Activated T-cell treated with anti-CD3 and anti-CD28 coated beads, Interleukin-2, amount 50 U/mL, for 72 hours (primary cell): ENCODE results near the gene UNC119B. TPM values are rescaled to one million over a fixed set of nuclear protein-coding genes. Genes with fewer than 3 reads are reported as not detected.
"Not testable (repeated sequence)": the region's sequence is repeated elsewhere in the genome, so short reads cannot be mapped to it uniquely, and the experiment has no call there.

ENCODE experiments used
- ATAC-seq, 2 donors: fragments of 150-1000 bp; cut with Tn5 transposase; replicated peaks in 1 of 2; 2 replicates each; pipeline ENCODE4 v1.10.0; 2021; ENCODE audit warnings: moderate library complexity in 2 of 2, mild to moderate bottlenecking in 1 of 2
- DNase-seq, 2 donors: peaks; one replicate each; pipeline ENCODE4 v3.0.0; 2021 to 2022; ENCODE audit warnings: mixed read lengths in 1 of 2
- H3K27ac Mint-ChIP-seq: one replicate; pipeline ENCODE4 v1.8.0; 2022; ENCODE audit warnings: mild to moderate bottlenecking, moderate library complexity, mixed read lengths
- H3K27me3 Mint-ChIP-seq: one replicate; pipeline ENCODE4 v1.8.0; 2022; ENCODE audit warnings: low read depth, mixed read lengths
- H3K36me3 Mint-ChIP-seq, 2 donors: one replicate each; pipeline ENCODE4 v1.8.0; 2022; ENCODE audit warnings: mixed read lengths in 2 of 2, mild to moderate bottlenecking in 1 of 2; ENCODE audit not compliant: insufficient read depth in 2 of 2
- H3K4me1 Mint-ChIP-seq: one replicate; pipeline ENCODE4 v1.8.0; 2022; ENCODE audit warnings: low read depth, mixed read lengths
- H3K4me3 Mint-ChIP-seq, 2 donors: one replicate each; pipeline ENCODE4 v1.8.0; 2022; ENCODE audit warnings: mild to moderate bottlenecking in 2 of 2, mixed read lengths in 2 of 2, moderate library complexity in 2 of 2
- H3K9me3 Mint-ChIP-seq, 2 donors: one replicate each; pipeline ENCODE4 v1.8.0; 2022; ENCODE audit warnings: mixed read lengths in 2 of 2
- total RNA-seq, 2 donors: library from RNA; stranded (reverse); gene quantifications; one replicate each; pipeline ENCODE4 v1.2.3, GENCODE V29; 2022

The UNC119B gene
- 10 to 100 TPM; 31.2 to 40.5 TPM for total RNA-seq

DNA sequence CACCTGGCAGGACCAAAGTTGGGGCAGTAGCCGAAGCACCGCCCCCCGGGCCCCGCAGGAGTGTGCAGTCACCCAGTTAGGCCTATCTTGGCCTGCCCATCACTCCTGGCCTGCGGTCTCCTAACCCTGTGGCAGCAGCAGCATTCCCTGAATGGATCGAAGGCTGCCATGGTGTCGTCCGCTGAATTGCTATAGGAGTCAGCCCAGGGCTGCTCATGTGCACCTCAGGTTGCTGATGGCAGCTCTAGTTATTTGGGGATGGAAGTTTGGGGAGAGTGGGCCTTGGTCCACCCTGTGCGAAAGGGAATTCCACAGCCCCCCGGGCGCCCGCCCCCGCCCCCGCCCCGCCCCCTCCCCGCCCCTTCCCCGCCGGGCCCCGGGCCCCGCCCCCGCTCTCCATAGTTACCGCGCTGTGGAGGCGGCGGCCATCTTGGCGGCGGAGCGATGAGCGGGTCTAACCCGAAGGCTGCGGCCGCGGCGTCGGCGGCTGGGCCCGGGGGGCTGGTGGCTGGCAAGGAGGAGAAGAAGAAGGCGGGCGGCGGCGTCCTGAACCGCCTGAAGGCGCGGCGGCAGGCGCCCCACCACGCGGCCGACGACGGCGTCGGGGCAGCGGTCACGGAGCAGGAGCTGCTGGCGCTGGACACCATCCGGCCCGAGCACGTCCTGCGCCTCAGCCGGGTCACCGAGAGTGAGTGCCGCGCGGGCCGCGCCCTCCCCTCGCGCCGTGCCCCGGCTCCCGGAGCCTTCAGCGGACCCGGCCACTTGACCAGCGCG is at the start of gene UNC119B:
Gene UNC119B, plus strand, starts transcription at position 428 of the 774 bp plus-strand sequence. Its CDS starts 17 bp downstream, at position 445.
- no peaks in the 10 kb centered on the region for H3K9me3 Mint-ChIP-seq
- peaks cover 40% of the 10 kb centered on the region for H3K4me1 Mint-ChIP-seq
- DNase-seq (peak; percentile 82 to 84), ATAC-seq (peak; percentile 85 to 87)
- H3K36me3 Mint-ChIP-seq = peaks cover 3 to 8% of the 10 kb centered on the region in 2 donors
- no peaks in the 10 kb centered on the region for H3K27me3 Mint-ChIP-seq
- H3K4me3 Mint-ChIP-seq = peak within 1 kb of the TSS; percentile 82 to 89
- H3K27ac Mint-ChIP-seq = peak within 1 kb of the TSS; percentile 95

DNA sequence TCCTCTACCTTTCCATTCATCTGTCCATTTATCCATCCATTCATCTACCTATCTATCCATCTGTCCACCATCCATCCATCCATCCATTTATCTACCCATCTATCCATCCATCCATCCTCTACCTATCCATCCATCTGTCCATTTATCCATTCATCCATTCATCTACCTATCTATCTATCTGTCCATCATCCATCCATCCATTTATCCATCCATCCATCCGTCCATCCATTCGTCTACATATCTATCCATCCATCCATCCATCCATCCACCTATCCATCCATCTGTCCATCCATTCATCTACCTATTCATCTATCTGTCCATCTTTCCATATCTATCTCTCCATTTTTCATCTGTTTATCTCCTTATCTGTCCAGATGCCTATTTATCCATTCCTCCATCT is 48.8 kb upstream of the UNC119B start:
- H3K27ac Mint-ChIP-seq = no peak overlapping the region
- H3K9me3 Mint-ChIP-seq = no peaks in the 10 kb centered on the region
- no peaks in the 10 kb centered on the region for H3K4me1 Mint-ChIP-seq
- ATAC-seq (no peak), DNase-seq (no peak)
- H3K4me3 Mint-ChIP-seq = no peak overlapping the region
- H3K36me3 Mint-ChIP-seq = no peaks in the 10 kb centered on the region
- H3K27me3 Mint-ChIP-seq = no peaks in the 10 kb centered on the region

DNA sequence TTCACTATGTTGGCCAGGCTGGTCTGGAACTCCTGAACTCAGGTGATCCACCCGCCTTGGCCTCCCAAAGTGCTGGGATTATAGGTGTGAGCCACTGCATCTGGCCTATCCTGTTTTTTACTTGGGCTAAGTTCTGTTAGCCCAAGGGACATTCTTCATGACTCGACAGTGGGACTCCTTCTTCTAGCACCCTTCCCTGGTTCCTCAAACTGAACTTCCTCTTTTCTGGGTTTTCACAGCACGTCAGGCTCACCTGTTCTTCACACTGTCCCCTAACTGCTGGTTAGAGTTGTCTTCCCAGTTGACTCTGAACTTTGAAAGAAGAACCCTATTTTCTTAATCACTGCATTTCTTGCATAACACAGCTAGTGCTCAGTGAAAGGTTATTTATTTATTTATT is 47.4 kb upstream of the UNC119B start:
- DNase-seq (no peak), ATAC-seq (no peak)
- Mint-ChIP-seq H3K27ac (no peak overlapping the region), H3K27me3 (no peaks in the 10 kb centered on the region), H3K9me3 (no peaks in the 10 kb centered on the region), H3K4me1 (no peaks in the 10 kb centered on the region), H3K36me3 (no peaks in the 10 kb centered on the region), H3K4me3 (no peak overlapping the region)

GRCh38 chr12:120663741-120664140 is 46.5 kb upstream of the UNC119B start:
- Mint-ChIP-seq H3K27ac (no peak overlapping the region), H3K27me3 (no peaks in the 10 kb centered on the region)
- no peak for ATAC-seq

GRCh38 chr12:120666571-120667390 is 43.5 kb upstream of the UNC119B start:
- Mint-ChIP-seq H3K4me3 (no peak overlapping the region), H3K9me3 (no peaks in the 10 kb centered on the region), H3K27me3 (no peaks in the 10 kb centered on the region), H3K27ac (no peak overlapping the region), H3K4me1 (no peaks in the 10 kb centered on the region), H3K36me3 (no peaks in the 10 kb centered on the region)
- no peak for ATAC-seq
- no peak for DNase-seq

More at GRCh38 chr12:120663741-120664140, 46.5 kb upstream of the UNC119B start:
- no peaks in the 10 kb centered on the region for H3K9me3 Mint-ChIP-seq
- no peaks in the 10 kb centered on the region for H3K4me1 Mint-ChIP-seq
- no peak overlapping the region for H3K4me3 Mint-ChIP-seq
- no peaks in the 10 kb centered on the region for H3K36me3 Mint-ChIP-seq
- no peak for DNase-seq

- H3K9me3 Mint-ChIP-seq = no peaks in the 10 kb centered on the region
These were observed 42.0 kb upstream of the UNC119B start for GRCh38 chr12:120668091-120668867.

GRCh38 chr12:120668868-120669840 is 41.1 kb upstream of the UNC119B start:
- no peak for DNase-seq
- H3K9me3 Mint-ChIP-seq = no peaks in the 10 kb centered on the region
- no peak for ATAC-seq
- H3K4me1 Mint-ChIP-seq = no peaks in the 10 kb centered on the region
- H3K36me3 Mint-ChIP-seq = no peaks in the 10 kb centered on the region
- no peaks in the 10 kb centered on the region for H3K27me3 Mint-ChIP-seq
- H3K4me3 Mint-ChIP-seq = no peak overlapping the region
- H3K27ac Mint-ChIP-seq = no peak overlapping the region

More at GRCh38 chr12:120668091-120668867, 42.0 kb upstream of the UNC119B start:
- Mint-ChIP-seq H3K27ac (no peak overlapping the region), H3K4me3 (no peak overlapping the region), H3K36me3 (no peaks in the 10 kb centered on the region), H3K4me1 (no peaks in the 10 kb centered on the region), H3K27me3 (no peaks in the 10 kb centered on the region)
- ATAC-seq = no peak
- DNase-seq = no peak

GRCh38 chr12:120670237-120670636 is 40.0 kb upstream of the UNC119B start:
- H3K4me1 Mint-ChIP-seq, H3K9me3 Mint-ChIP-seq, H3K27me3 Mint-ChIP-seq, H3K4me3 Mint-ChIP-seq, DNase-seq, H3K27ac Mint-ChIP-seq, ATAC-seq, H3K36me3 Mint-ChIP-seq: not testable (repeated sequence)

DNA sequence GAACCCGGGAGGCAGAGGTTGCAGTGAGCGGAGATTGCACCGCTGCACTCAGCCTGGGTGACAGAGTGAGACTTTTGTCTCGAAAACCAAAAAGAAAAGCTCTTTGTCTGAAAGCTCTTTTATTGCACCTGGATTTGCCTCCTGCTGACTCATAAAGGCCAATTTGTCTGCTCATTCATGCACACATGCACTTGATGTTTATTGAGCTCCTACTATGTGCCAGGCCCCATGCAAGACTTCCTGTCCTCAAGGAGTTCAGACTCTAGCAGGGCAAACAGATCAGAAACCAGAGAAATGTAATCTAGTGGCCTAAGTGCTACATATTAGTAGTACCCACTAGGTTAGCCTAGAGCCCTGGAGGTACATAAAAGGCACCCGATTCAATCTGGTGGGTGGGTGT is 39.6 kb upstream of the UNC119B start:
- Mint-ChIP-seq H3K9me3 (no peaks in the 10 kb centered on the region), H3K27ac (no peak overlapping the region), H3K4me1 (no peaks in the 10 kb centered on the region), H3K4me3 (no peak overlapping the region), H3K36me3 (no peaks in the 10 kb centered on the region), H3K27me3 (peaks cover 7% of the 10 kb centered on the region)
- DNase-seq (no peak), ATAC-seq (no peak)

DNA sequence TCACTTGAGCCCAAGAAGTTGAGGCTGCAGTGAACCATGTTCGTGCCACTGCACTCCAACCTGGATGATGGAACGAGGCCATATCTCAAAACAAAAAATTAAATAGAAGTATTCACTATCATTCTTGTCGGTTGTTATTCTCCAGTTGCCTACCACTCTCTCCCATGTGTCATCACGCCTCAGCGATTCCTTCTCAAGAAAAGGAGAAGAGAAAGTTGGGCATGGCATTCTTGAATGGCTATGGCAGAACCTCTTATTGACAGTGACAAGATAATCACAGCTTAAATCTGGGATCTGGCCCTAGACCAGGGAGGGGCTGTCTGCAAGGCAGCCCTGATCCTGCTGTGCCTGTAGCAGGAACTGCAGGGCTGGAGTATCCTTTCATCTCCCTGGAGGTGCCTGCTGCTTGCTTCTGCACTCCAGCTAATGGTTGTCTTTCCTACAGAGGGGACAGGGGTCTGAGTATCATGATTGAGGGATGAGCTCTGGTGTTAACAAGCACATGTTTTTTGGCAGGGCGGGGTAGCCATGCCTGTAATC is 36.1 kb upstream of the UNC119B start:
- DNase-seq (no peak), ATAC-seq (no peak)
- Mint-ChIP-seq H3K36me3 (no peaks in the 10 kb centered on the region), H3K27ac (no peak overlapping the region), H3K4me1 (peaks cover 13% of the 10 kb centered on the region), H3K27me3 (peaks cover 7% of the 10 kb centered on the region), H3K9me3 (no peaks in the 10 kb centered on the region), H3K4me3 (no peak overlapping the region)

DNA sequence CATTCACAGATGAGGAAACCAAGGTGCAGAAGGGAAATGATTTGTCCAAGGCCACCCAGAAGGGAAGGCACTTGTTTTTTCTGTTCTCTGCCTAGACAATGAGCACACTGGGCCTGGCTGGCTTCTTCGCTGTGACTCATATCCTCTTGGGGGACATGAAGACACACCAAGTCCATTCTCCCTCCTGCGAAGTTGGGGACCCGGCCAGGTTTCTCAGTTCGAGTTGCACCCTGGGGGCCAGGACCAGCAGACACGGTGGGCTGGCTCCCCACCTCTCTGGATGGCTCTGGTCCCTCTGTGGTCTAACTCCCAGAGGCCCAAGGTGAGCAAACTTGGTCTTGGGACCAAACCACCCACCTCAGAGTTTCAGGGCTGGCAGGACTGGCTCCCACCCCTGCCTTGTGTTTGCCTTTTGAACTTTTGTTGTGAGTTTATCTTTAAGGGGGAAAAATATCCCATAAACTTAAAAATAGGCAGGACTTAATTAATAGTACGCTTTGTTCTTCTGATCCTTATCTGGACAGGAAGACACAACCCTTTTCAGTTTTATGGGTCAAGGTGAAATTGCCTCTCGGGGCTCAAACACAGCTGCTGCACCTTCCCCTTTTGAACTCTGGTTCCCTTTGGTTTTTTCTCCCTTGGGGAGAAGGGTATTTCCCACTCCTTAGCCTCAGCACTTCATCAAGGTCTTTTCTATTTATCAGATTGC is 32.3 kb upstream of the UNC119B start:
- H3K9me3 Mint-ChIP-seq = no peaks in the 10 kb centered on the region
- ATAC-seq (peak; percentile 82 to 90), DNase-seq (peak; percentile 24 to 33)
- H3K36me3 Mint-ChIP-seq = no peaks in the 10 kb centered on the region
- H3K27me3 Mint-ChIP-seq = peaks cover 7% of the 10 kb centered on the region
- H3K4me1 Mint-ChIP-seq = peaks cover 13% of the 10 kb centered on the region
- no peak overlapping the region for H3K27ac Mint-ChIP-seq
- H3K4me3 Mint-ChIP-seq = peak overlapping the region; percentile 16 to 47
